Stomach (tissue), 9 donors: ENCODE results near the gene NUMA1. TPM values are rescaled to one million over a fixed set of nuclear protein-coding genes. Genes with fewer than 3 reads are reported as not detected.
A peak's percentile ranks its signal among the peaks of the same experiment; 100 is the strongest.

ENCODE experiments used
- DNase-seq, 2 donors: peaks; one replicate each; pipeline versions ENCODE4 v3.0.0 to v3.0.0-alpha.2; 2013 to 2019
- H3K27ac ChIP-seq, 5 donors: fragments of 200-600 bp in 4 of 5; sonication (generic) in 4 of 5; one replicate each; pipeline ENCODE4 v1.5.1; 2013 to 2019; ENCODE audit warnings: mild to moderate bottlenecking in 1 of 5, moderate library complexity in 1 of 5
- H3K27me3 ChIP-seq, 3 donors: fragments of 200-600 bp; sonication (generic); one replicate each; pipeline ENCODE4 v1.5.1; 2017 to 2019; ENCODE audit warnings: mixed run types in 1 of 3
- H3K36me3 ChIP-seq, 4 donors: fragments of 200-600 bp; sonication (generic); 1 replicate in 3 of 4; 2 replicates in 1 of 4; pipeline ENCODE4 v1.5.1; 2016 to 2019
- H3K4me1 ChIP-seq, 4 donors: fragments of 200-600 bp; sonication (generic); one replicate each; pipeline ENCODE4 v1.5.1; 2016 to 2019
- H3K4me3 ChIP-seq, 4 donors: fragments of 200-600 bp; sonication (generic) in 3 of 4; one replicate each; pipeline ENCODE4 v1.5.1; 2016 to 2019; ENCODE audit warnings: mild to moderate bottlenecking in 1 of 4
- H3K9me3 ChIP-seq, 4 donors: fragments of 200-600 bp; sonication (generic); one replicate each; pipeline ENCODE4 v1.5.1; 2016 to 2019
- CTCF ChIP-seq, 7 experiments: fragments of 450-650 bp in 4 of 7; fragments of 200-600 bp in 3 of 7; sonication (generic) in 3 of 7; IDR thresholded peaks; one replicate each; pipeline ENCODE4 v1.5.1; 2016 to 2019; ENCODE audit warnings: antibody characterized with exemption in 7 of 7, control low read depth in 2 of 7, mild to moderate bottlenecking in 1 of 7
- EP300 ChIP-seq: sonication (generic); formaldehyde crosslinking; IDR thresholded peaks from one replicate; pipeline ENCODE4 v1.6.1; 2017; ENCODE audit warnings: antibody characterized with exemption
- POLR2A ChIP-seq, 4 donors: fragments of 450-650 bp; IDR thresholded peaks; one replicate each; pipeline ENCODE4 v1.6.1; 2016; ENCODE audit warnings: antibody characterized with exemption in 4 of 4, control low read depth in 2 of 4, mild to moderate bottlenecking in 1 of 4, moderate library complexity in 1 of 4
- POLR2AphosphoS5 ChIP-seq, 3 donors: sonication (generic); formaldehyde crosslinking; IDR thresholded peaks; one replicate each; pipeline ENCODE4 v1.6.1; 2016; ENCODE audit warnings: antibody characterized with exemption in 3 of 3
- whole genome bisulfite sequencing, 5 donors: extraction: QIAGEN DNeasy Blood & Tissue Kit in 3 of 5; methylation state at CpG; one replicate each; pipeline versions ENCODE4 v1.1.5 to v1.1.7; 2013 to 2018; 5-methylcytosine and 5-hydroxymethylcytosine counted together
- intact Hi-C: fragments of 100-400 bp; cut with DNase I; formaldehyde crosslinking; loops from one replicate; pipeline ENCODE4 v1.15.1; 2023; ENCODE audit warnings: low total_unique reads
- polyA plus RNA-seq, 3 donors: library from polyadenylated mRNA; stranded (reverse); fragments of 200-250 nt; gene quantifications; one replicate each; pipeline ENCODE4 v1.2.3, GENCODE V29; 2013
- total RNA-seq, 5 donors: library from RNA; depleted of rRNA; stranded (reverse); fragments of >200 nt; gene quantifications; one replicate each; pipeline versions ENCODE4 v1.1.0 to v1.2.3, GENCODE V29; 2014 to 2016
- donor health status: healthy with polysubstance abuse.
- donor health status: Bipolar disorder and iron deficiency.
- donor health status: healthy.

Gene NUMA1
- total and polyA plus RNA-seq, 8 donors: 84.2 to 619 (median 182) TPM

GRCh38 chr11:71999798-72000197 is 80.5 kb downstream of the NUMA1 start:
- TF ChIP-seq POLR2AphosphoS5 (IDR thresholded peaks at IDR 0.05) (no peak), CTCF (IDR thresholded peaks at IDR 0.05) (no peak), EP300 (no peak), POLR2A (IDR thresholded peaks at IDR 0.05) (no peak)
- 53 to 68% (median 56%) methylated on average over 8 of the region's 8 CpGs for WGBS, 5 donors

GRCh38 chr11:71999362-71999761 is 81.0 kb downstream of the NUMA1 start:
- intact Hi-C loops: no loop called here
- TF ChIP-seq POLR2AphosphoS5 (IDR thresholded peaks at IDR 0.05) (peak in 1 of 3 donors; percentile 54), CTCF (IDR thresholded peaks at IDR 0.05) (no peak)
- Histone ChIP-seq H3K9me3 (no peaks in the 10 kb centered on the region), H3K4me3 (peak overlapping the region; percentile 16 to 44 (median 23)), H3K4me1 (peaks cover 15 to 58% (median 33%) of the 10 kb centered on the region in 4 donors), H3K27ac (peak overlapping the region; percentile 20 to 88 (median 70)), H3K36me3 (peaks cover 17 to 59% (median 53%) of the 10 kb centered on the region in 4 donors), H3K27me3 (no peaks in the 10 kb centered on the region)
- peak in 1 of 2 donors; percentile 47 for DNase-seq
- 3 to 16% (median 8%) methylated on average over 2 of the region's 2 CpGs for WGBS, 5 donors

More at GRCh38 chr11:71999798-72000197, 80.5 kb downstream of the NUMA1 start:
- peak overlapping the region; percentile 20 to 88 (median 70) for H3K27ac ChIP-seq
- no peaks in the 10 kb centered on the region for H3K9me3 ChIP-seq
- no peaks in the 10 kb centered on the region for H3K27me3 ChIP-seq
- no peak for DNase-seq
- intact Hi-C loops: no loop called here
- peaks cover 22 to 64% (median 57%) of the 10 kb centered on the region in 4 donors for H3K36me3 ChIP-seq
- peaks cover 15 to 60% (median 33%) of the 10 kb centered on the region in 4 donors for H3K4me1 ChIP-seq
- peak overlapping the region; percentile 16 to 44 (median 23) for H3K4me3 ChIP-seq

DNA sequence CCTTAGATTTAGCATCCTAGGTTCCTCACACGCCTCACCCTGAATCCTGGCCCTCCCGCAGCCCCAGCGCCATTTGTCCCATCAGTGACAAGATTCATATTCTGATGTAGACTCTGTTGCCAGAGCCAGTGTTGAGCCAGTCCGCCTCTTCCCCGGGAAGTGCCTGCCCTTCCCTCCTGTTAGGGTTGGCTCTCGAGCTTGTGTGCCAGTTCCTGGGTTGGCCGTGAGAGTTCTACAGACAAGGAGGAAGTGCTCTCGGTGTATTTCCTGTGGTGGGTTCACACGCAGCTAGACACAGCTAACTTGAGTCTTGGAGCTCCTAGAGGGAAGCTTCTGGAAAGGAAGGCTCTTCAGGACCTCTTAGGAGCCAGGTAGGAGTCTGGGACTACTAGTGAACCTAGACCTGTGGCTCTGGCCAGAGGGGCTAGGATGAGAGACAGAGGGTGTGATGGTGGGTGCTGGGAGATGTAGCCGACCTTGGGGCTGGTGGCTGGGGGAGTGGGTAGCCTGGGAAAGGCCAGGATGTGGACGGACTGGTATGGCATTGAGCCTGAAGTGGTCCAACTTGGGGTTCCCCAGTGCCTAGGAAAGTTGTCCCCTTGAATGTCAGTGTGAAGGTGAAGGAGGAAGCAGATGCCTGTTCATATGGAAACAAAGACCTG is 81.6 kb downstream of the NUMA1 start, which contains the start of gene IL18BP:
IL18BP (plus strand) TSS at position 261 of the 662 bp plus-strand sequence. CDS start 1,076 bp downstream, outside the sequence.
- intact Hi-C loops: no loop called here
- peak in 1 of 3 donors; percentile 11 for TF ChIP-seq POLR2AphosphoS5 (IDR thresholded peaks at IDR 0.05)
- TF ChIP-seq CTCF (IDR thresholded peaks at IDR 0.05): no peak
- H3K36me3 ChIP-seq: peaks cover 12 to 54% (median 47%) of the 10 kb centered on the region in 4 donors
- peak within 1 kb of the TSS; percentile 16 to 44 (median 23) for H3K4me3 ChIP-seq
- peak within 1 kb of the TSS; percentile 20 to 88 (median 70) for H3K27ac ChIP-seq
- no peaks in the 10 kb centered on the region for H3K27me3 ChIP-seq
- no peaks in the 10 kb centered on the region for H3K9me3 ChIP-seq
- DNase-seq: no peak
- H3K4me1 ChIP-seq: peaks cover 15 to 54% (median 33%) of the 10 kb centered on the region in 4 donors
- WGBS, 5 donors: 69 to 77% (median 75%) methylated on average over 11 of the region's 11 CpGs

DNA sequence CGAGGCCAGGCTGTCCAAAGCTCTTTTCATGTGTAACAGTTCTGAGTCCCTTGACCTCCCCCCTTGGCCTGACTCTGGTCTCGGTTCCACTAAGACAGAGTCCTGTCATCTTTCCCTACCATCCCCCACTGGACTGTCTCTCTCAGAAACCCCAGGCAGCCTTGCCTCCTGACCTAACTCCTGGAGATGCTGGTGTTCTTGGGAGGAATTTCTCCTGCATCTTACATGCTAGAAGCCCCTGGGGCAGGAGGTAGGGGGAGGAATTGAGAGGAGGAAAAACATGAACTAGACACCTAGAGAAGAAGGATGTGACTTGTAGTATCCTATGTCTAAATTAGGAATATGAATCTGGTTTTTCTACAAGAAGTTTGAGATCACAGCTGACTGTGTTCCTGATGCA is 82.3 kb downstream of the NUMA1 start:
- no peak for DNase-seq
- H3K4me1 ChIP-seq: peaks cover 15 to 47% (median 33%) of the 10 kb centered on the region in 4 donors
- H3K36me3 ChIP-seq: peaks cover 4 to 46% (median 40%) of the 10 kb centered on the region in 4 donors
- no peak overlapping the region for H3K4me3 ChIP-seq
- 91 to 100% (median 97%) methylated on average over 2 of the region's 2 CpGs for WGBS, 5 donors
- H3K9me3 ChIP-seq: no peaks in the 10 kb centered on the region
- peak overlapping the region in 2 of 5 donors; percentile 70 to 88 for H3K27ac ChIP-seq
- TF ChIP-seq POLR2A (IDR thresholded peaks at IDR 0.05): no peak
- no peak for TF ChIP-seq POLR2AphosphoS5 (IDR thresholded peaks at IDR 0.05)
- no peak for TF ChIP-seq EP300
- TF ChIP-seq CTCF (IDR thresholded peaks at IDR 0.05): no peak
- intact Hi-C loops: no loop called here
- H3K27me3 ChIP-seq: no peaks in the 10 kb centered on the region
